NCI-H1417 (cell line): Measurements from ENCODE around the gene SLC9C1.
A peak's percentile ranks its signal among the peaks of the same experiment; 100 is the strongest.

ENCODE experiments used
- DNase-seq, 3 experiments: peaks; one replicate each; lab custom pipeline; 2025; lab: John Stamatoyannopoulos, UW

Gene SLC9C1

GRCh38 chr3:112111785-112112402, 182.1 kb downstream of the SLC9C1 start:
- DNase-seq, result peak; percentile 45 to 85 (median 48)

GRCh38 chr3:112109322-112109721, 184.7 kb downstream of the SLC9C1 start:
- peak; percentile 62 to 85 (median 66) for DNase-seq

GRCh38 chr3:112104774-112105173, 189.2 kb downstream of the SLC9C1 start:
- DNase-seq, result no peak

- peak in 2 of 3 experiments; percentile 25 to 67 for DNase-seq
Observed at GRCh38 chr3:112101916-112102315, 192.1 kb downstream of the SLC9C1 start.

GRCh38 chr3:112097378-112097777, 196.6 kb downstream of the SLC9C1 start:
- peak; percentile 22 to 55 (median 55) for DNase-seq

GRCh38 chr3:112096176-112096575, 197.8 kb downstream of the SLC9C1 start:
- DNase-seq, result no peak

- no peak for DNase-seq
Observed at GRCh38 chr3:112095731-112096130, 198.3 kb downstream of the SLC9C1 start.

GRCh38 chr3:112093180-112093522, 200.9 kb downstream of the SLC9C1 start:
- no peak for DNase-seq

GRCh38 chr3:112092496-112093179, 201.4 kb downstream of the SLC9C1 start:
- no peak for DNase-seq

GRCh38 chr3:112090887-112091586, 203.0 kb downstream of the SLC9C1 start:
- peak in 2 of 3 experiments; percentile 40 to 71 for DNase-seq
